ENCODE results near the gene TOM1L2.

The TOM1L2 gene

DNA sequence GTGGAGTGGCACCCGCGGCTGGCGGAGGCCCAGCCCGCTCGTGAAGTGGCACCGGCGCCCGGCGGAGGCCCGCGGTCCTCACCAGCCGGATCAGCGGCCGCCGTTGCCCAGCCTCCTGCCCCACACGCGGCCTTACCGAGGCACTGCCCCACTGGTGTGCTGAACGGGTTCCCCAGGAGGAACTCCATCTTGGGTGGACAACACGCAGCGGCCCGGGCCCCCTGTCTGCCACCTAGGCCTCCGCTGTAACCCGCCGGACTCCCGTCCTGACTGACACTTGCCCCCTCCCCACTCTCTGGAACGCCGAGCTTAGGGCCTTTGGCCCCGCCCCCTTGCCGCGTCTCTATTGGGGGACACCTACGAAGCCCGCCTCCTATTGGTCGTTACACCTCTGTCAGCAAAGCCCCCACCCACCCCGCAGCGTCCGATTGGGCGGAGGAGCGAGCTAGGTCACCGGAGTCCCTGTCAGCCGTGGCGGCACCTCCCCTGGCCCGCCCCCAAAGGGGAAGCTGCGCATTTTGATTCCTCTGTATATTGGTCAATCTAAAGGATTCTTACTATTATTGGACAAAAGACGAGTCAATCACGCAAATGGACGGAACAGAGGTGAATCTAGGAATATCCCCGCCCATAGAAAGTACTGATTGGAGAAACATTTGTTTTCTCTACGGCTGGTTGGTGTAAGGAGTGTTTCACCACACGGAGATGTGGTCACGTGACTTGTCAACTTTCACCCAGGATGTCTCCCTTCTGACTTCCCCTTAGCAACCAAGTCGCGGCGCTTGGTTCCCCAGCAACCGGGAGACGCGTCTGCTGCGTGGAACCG is at the start of gene TOM1L2, which contains the start of gene DRC3:
TSS of gene TOM1L2 (minus strand) at position 275 of the 826 bp plus-strand sequence. CDS start at position 188, 87 bp downstream.
TSS of gene DRC3 (plus strand) at position 737 of the 826 bp plus-strand sequence. CDS start 4,737 bp downstream, outside the sequence.
- H3K9ac ChIP-seq, result peak within 1 kb of the TSS; percentile 22; the same call in 1 of the 2 replicates
- no peaks in the 10 kb centered on the region for H4K20me1 ChIP-seq (ENCODE audit: insufficient read depth)
- H3K4me3 ChIP-seq (IDR thresholded peaks at IDR 0.05; ENCODE audit: insufficient read depth, low read depth, low read length), result no peak within 1 kb of the TSS
- TF ChIP-seq CTCF (conservative IDR thresholded peaks at IDR 0.05; ENCODE audit: low read depth, low read length), result 0 out of 2 replicates have a peak, but pooled peaks have one; percentile 19
- H3K79me2 ChIP-seq (ENCODE audit: insufficient read depth, low read depth), result no peaks in the 10 kb centered on the region
- H3K27me3 ChIP-seq (ENCODE audit: insufficient read depth, low read depth), result no peaks in the 10 kb centered on the region
- H2AFZ ChIP-seq (ENCODE audit: low read depth), result peak within 1 kb of the TSS; percentile 83
- H3K36me3 ChIP-seq (ENCODE audit: insufficient read depth), result no peaks in the 10 kb centered on the region
- peaks cover 18% of the 10 kb centered on the region for H3K4me1 ChIP-seq (ENCODE audit: low read depth, poor library complexity, severe bottlenecking)
- no peak within 1 kb of the TSS for H3K27ac ChIP-seq
- peak within 1 kb of the TSS; percentile 94 for H3K4me2 ChIP-seq

- Histone ChIP-seq H2AFZ (ENCODE audit: low read depth) (no peak overlapping the region), H3K36me3 (ENCODE audit: insufficient read depth) (no peaks in the 10 kb centered on the region), H3K27me3 (ENCODE audit: insufficient read depth, low read depth) (no peaks in the 10 kb centered on the region), H4K20me1 (ENCODE audit: insufficient read depth) (no peaks in the 10 kb centered on the region), H3K4me3 (IDR thresholded peaks at IDR 0.05; ENCODE audit: insufficient read depth, low read depth, low read length) (no peak overlapping the region), H3K27ac (no peak overlapping the region), H3K4me2 (no peak overlapping the region), H3K4me1 (ENCODE audit: low read depth, poor library complexity, severe bottlenecking) (no peaks in the 10 kb centered on the region), H3K9ac (no peak overlapping the region), H3K79me2 (ENCODE audit: insufficient read depth, low read depth) (no peaks in the 10 kb centered on the region)
- no peak for TF ChIP-seq CTCF (conservative IDR thresholded peaks at IDR 0.05; ENCODE audit: low read depth, low read length)
Observed at GRCh38 chr17:18021372-18021771, 49.2 kb upstream of the TOM1L2 start.

- no peaks in the 10 kb centered on the region for H3K79me2 ChIP-seq (ENCODE audit: insufficient read depth, low read depth)
- no peak overlapping the region for H3K4me2 ChIP-seq
- H3K9ac ChIP-seq, result no peak overlapping the region
- no peak overlapping the region for H3K4me3 ChIP-seq (IDR thresholded peaks at IDR 0.05; ENCODE audit: insufficient read depth, low read depth, low read length)
- H3K36me3 ChIP-seq (ENCODE audit: insufficient read depth), result no peaks in the 10 kb centered on the region
- H3K4me1 ChIP-seq (ENCODE audit: low read depth, poor library complexity, severe bottlenecking), result no peaks in the 10 kb centered on the region
- H3K27ac ChIP-seq, result no peak overlapping the region
- H3K27me3 ChIP-seq (ENCODE audit: insufficient read depth, low read depth), result no peaks in the 10 kb centered on the region
- H2AFZ ChIP-seq (ENCODE audit: low read depth), result no peak overlapping the region
- TF ChIP-seq CTCF (conservative IDR thresholded peaks at IDR 0.05; ENCODE audit: low read depth, low read length), result no peak
- no peaks in the 10 kb centered on the region for H4K20me1 ChIP-seq (ENCODE audit: insufficient read depth)
Observed at GRCh38 chr17:18020971-18021370, 48.8 kb upstream of the TOM1L2 start.

DNA sequence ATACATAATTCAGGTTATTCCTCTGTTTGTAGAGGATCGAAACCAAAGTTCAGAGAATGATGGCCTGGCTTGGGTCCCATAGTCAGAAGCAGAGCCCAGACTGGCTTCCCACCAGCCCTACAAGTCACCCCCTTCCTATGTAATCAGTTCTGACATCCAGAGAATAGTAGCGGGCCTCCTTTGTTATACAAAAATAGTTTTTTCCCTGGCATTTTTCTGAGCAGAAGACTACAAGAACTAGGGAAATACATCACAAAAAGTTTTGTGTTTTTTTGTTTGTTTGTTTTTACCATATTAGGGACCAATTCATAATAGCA is 47.6 kb upstream of the TOM1L2 start:
- Histone ChIP-seq H3K27ac (no peak overlapping the region), H3K4me3 (IDR thresholded peaks at IDR 0.05; ENCODE audit: insufficient read depth, low read depth, low read length) (no peak overlapping the region), H3K9ac (no peak overlapping the region), H3K79me2 (ENCODE audit: insufficient read depth, low read depth) (no peaks in the 10 kb centered on the region), H4K20me1 (ENCODE audit: insufficient read depth) (no peaks in the 10 kb centered on the region), H3K4me2 (no peak overlapping the region), H2AFZ (ENCODE audit: low read depth) (no peak overlapping the region), H3K36me3 (ENCODE audit: insufficient read depth) (no peaks in the 10 kb centered on the region), H3K27me3 (ENCODE audit: insufficient read depth, low read depth) (no peaks in the 10 kb centered on the region), H3K4me1 (ENCODE audit: low read depth, poor library complexity, severe bottlenecking) (no peaks in the 10 kb centered on the region)
- TF ChIP-seq CTCF (conservative IDR thresholded peaks at IDR 0.05; ENCODE audit: low read depth, low read length), result no peak
